Activated CD4-positive, alpha-beta T cell treated with anti-CD3 and anti-CD28 coated beads, Interleukin-2, Interleukin-6, amounts not matched to agents 100 ng/mL and 50 ng/mL, durations not matched to agents 16 hours and 8 hours (primary cell): ENCODE data around the gene AOAH.
A peak's percentile ranks its signal among the peaks of the same experiment; 100 is the strongest.
"Not testable (repeated sequence)": the region's sequence is repeated elsewhere in the genome, so short reads cannot be mapped to it uniquely, and the experiment has no call there.

Experiments
- DNase-seq: peaks from one replicate; pipeline ENCODE4 v3.0.0-alpha.2; 2020

AOAH gene

GRCh38 chr7:36736899-36737211 lies 12.6 kb upstream of the AOAH start:
- DNase-seq, result no peak

GRCh38 chr7:36736090-36736898 lies 12.0 kb upstream of the AOAH start:
- DNase-seq, result peak; percentile 61

GRCh38 chr7:36735172-36735571 lies 10.9 kb upstream of the AOAH start:
- peak; percentile 41 for DNase-seq

GRCh38 chr7:36734731-36735130 lies 10.4 kb upstream of the AOAH start:
- DNase-seq, result peak; percentile 65

- no peak for DNase-seq
Observed at GRCh38 chr7:36733411-36733810, 9.1 kb upstream of the AOAH start.

- DNase-seq, result no peak
Observed at GRCh38 chr7:36732806-36733205, 8.5 kb upstream of the AOAH start.

- no peak for DNase-seq
Observed at GRCh38 chr7:36730046-36730445, 5.8 kb upstream of the AOAH start.

- DNase-seq, result no peak
Observed at GRCh38 chr7:36728143-36728542, 3.8 kb upstream of the AOAH start.

GRCh38 chr7:36726806-36727503 lies 2.7 kb upstream of the AOAH start:
- peak; percentile 92 for DNase-seq

- peak; percentile 74 for DNase-seq
Observed at GRCh38 chr7:36726311-36726710, 2.0 kb upstream of the AOAH start.

- DNase-seq, result no peak
Observed at GRCh38 chr7:36724996-36725395, 702 bp upstream of the AOAH start.

- DNase-seq, result no peak
Observed at GRCh38 chr7:36723291-36723690, 1.0 kb downstream of the AOAH start.

GRCh38 chr7:36719083-36719632 lies 5.1 kb downstream of the AOAH start:
- no peak for DNase-seq

GRCh38 chr7:36717586-36717985 lies 6.7 kb downstream of the AOAH start:
- DNase-seq, result no peak

GRCh38 chr7:36716802-36717201 lies 7.5 kb downstream of the AOAH start:
- DNase-seq, result not testable (repeated sequence)

GRCh38 chr7:36712015-36712414 lies 12.3 kb downstream of the AOAH start:
- DNase-seq, result no peak

- DNase-seq, result no peak
Observed at GRCh38 chr7:36711256-36711655, 13.0 kb downstream of the AOAH start.

- no peak for DNase-seq
Observed at GRCh38 chr7:36710186-36710791, 14.0 kb downstream of the AOAH start.

GRCh38 chr7:36708767-36709166 lies 15.5 kb downstream of the AOAH start:
- no peak for DNase-seq

- DNase-seq, result no peak
Observed at GRCh38 chr7:36707898-36708297, 16.4 kb downstream of the AOAH start.

GRCh38 chr7:36707465-36707864 lies 16.8 kb downstream of the AOAH start:
- peak; percentile 66 for DNase-seq

- not testable (repeated sequence) for DNase-seq
Observed at GRCh38 chr7:36703860-36704259, 20.4 kb downstream of the AOAH start.

- peak; percentile 68 for DNase-seq
Observed at GRCh38 chr7:36692456-36692855, 31.8 kb downstream of the AOAH start.

GRCh38 chr7:36691983-36692382 lies 32.3 kb downstream of the AOAH start:
- no peak for DNase-seq
